ENCODE data around the gene CHRND. TPM values are rescaled to one million over a fixed set of nuclear protein-coding genes. Genes with fewer than 3 reads are reported as not detected.

Gene CHRND
- total and polyA plus RNA-seq, 2 of the 13 experiments (the other 11 are each of a cell fraction or from before 2014, with no cell fraction given), result 0.18 TPM; not detected in 1

GRCh38 chr2:232568161-232568560 lies 42.2 kb downstream of the CHRND start:
- WGBS (ENCODE audit: low lambda C conversion rate), result 97% methylated on average over 5 of the region's 5 CpGs
- no peak for FAIRE-seq
- H3K4me1 ChIP-seq (ENCODE audit: insufficient read depth, low read length), result peaks cover 8% of the 10 kb centered on the region
- H3K4me3 ChIP-seq (replicated peaks in 1 of 3; ENCODE audit: insufficient read depth in 1 of 3, low read depth in 2 of 3, low read length in 3 of 3), result no peak overlapping the region
- H3K27ac ChIP-seq (ENCODE audit: extremely low read length, insufficient read depth, low read length), result no peak overlapping the region
- no peaks in the 10 kb centered on the region for H3K27me3 ChIP-seq (ENCODE audit: control insufficient read depth in 1 of 2, insufficient read depth in 2 of 2, low read length in 2 of 2)
- in situ Hi-C loops (cut with HindIII; ENCODE audit: extremely low pct_ligation_motif_present, low pct_unique_long_range_greater_than_20kb), result no loop called here
- ChIA-PET POLR2A (interaction anchor here (1.7 kb wide), 1 partner anchor 18 kb away, joined by 5 read pairs; the partner anchor contains the start of genes EIF4E2 and TIGD1), CTCF (ENCODE audit: low intra/inter-chr PET ratio, low total read pairs) (no interaction called here)
- H4K20me1 ChIP-seq (ENCODE audit: insufficient read depth, low read length), result no peaks in the 10 kb centered on the region
- no peak overlapping the region for H3K4me2 ChIP-seq (ENCODE audit: low read depth, low read length)
- BruUV-seq (replicated peaks), result no TSS peak
- no peak for ATAC-seq
- H3K9me3 ChIP-seq (ENCODE audit: low read length), result no peaks in the 10 kb centered on the region
- peaks cover 43 to 78% of the 10 kb centered on the region in 2 experiments for H3K36me3 ChIP-seq (replicated peaks in 1 of 2; ENCODE audit: control insufficient read depth in 1 of 2, insufficient read depth in 2 of 2, low read length in 2 of 2)
- no peak for DNase-seq (ENCODE audit: low spot score)
- intact Hi-C loops (cut with micrococcal nuclease; ENCODE audit: unreplicated experiment), result no loop called here
- TF ChIP-seq ISL2 (CRISPR knock-in tag; IDR thresholded peaks at IDR 0.05) (no peak), RARA (CRISPR knock-in tag; IDR thresholded peaks at IDR 0.05) (no peak), MAFG (CRISPR knock-in tag; IDR thresholded peaks at IDR 0.05) (no peak), ZNF567 (CRISPR knock-in tag; IDR thresholded peaks at IDR 0.05; ENCODE audit: borderline replicate concordance) (no peak), ZSCAN21 (CRISPR knock-in tag; IDR thresholded peaks at IDR 0.05; ENCODE audit: borderline replicate concordance) (no peak)
- H2AFZ ChIP-seq (ENCODE audit: low read length), result no peak overlapping the region
- H3K9ac ChIP-seq (ENCODE audit: insufficient read depth, low read depth, low read length), result no peak overlapping the region
- no peaks in the 10 kb centered on the region for H3K79me2 ChIP-seq (ENCODE audit: insufficient read depth, low read length)

- DNase-seq (ENCODE audit: low spot score) (no peak), ATAC-seq (no peak), FAIRE-seq (no peak)
- H3K9ac ChIP-seq (ENCODE audit: insufficient read depth, low read depth, low read length), result no peak overlapping the region
- ChIA-PET POLR2A (interaction anchor here (1.7 kb wide), 1 partner anchor 19 kb away, joined by 5 read pairs; the partner anchor contains the start of genes EIF4E2 and TIGD1), CTCF (ENCODE audit: low intra/inter-chr PET ratio, low total read pairs) (no interaction called here)
- intact Hi-C loops (cut with micrococcal nuclease; ENCODE audit: unreplicated experiment), result no loop called here
- H3K4me3 ChIP-seq (replicated peaks in 1 of 3; ENCODE audit: insufficient read depth in 1 of 3, low read depth in 2 of 3, low read length in 3 of 3), result no peak overlapping the region
- no peak overlapping the region for H3K4me2 ChIP-seq (ENCODE audit: low read depth, low read length)
- no peaks in the 10 kb centered on the region for H3K27me3 ChIP-seq (ENCODE audit: control insufficient read depth in 1 of 2, insufficient read depth in 2 of 2, low read length in 2 of 2)
- BruUV-seq (replicated peaks), result no TSS peak
- H3K4me1 ChIP-seq (ENCODE audit: insufficient read depth, low read length), result peaks cover 22% of the 10 kb centered on the region
- H3K36me3 ChIP-seq (replicated peaks in 1 of 2; ENCODE audit: control insufficient read depth in 1 of 2, insufficient read depth in 2 of 2, low read length in 2 of 2), result peaks cover 40 to 70% of the 10 kb centered on the region in 2 experiments
- H3K9me3 ChIP-seq (ENCODE audit: low read length), result no peaks in the 10 kb centered on the region
- 98% methylated on average over 9 of the region's 9 CpGs for WGBS (ENCODE audit: low lambda C conversion rate)
- H2AFZ ChIP-seq (ENCODE audit: low read length), result no peak overlapping the region
- H3K27ac ChIP-seq (ENCODE audit: extremely low read length, insufficient read depth, low read length), result no peak overlapping the region
- in situ Hi-C loops (cut with HindIII; ENCODE audit: extremely low pct_ligation_motif_present, low pct_unique_long_range_greater_than_20kb), result no loop called here
- H4K20me1 ChIP-seq (ENCODE audit: insufficient read depth, low read length), result no peaks in the 10 kb centered on the region
- H3K79me2 ChIP-seq (ENCODE audit: insufficient read depth, low read length), result no peaks in the 10 kb centered on the region
- TF ChIP-seq ATF4 (CRISPR knock-in tag; IDR thresholded peaks at IDR 0.05) (no peak), ZNF17 (CRISPR knock-in tag; IDR thresholded peaks at IDR 0.05) (no peak), AHR (CRISPR knock-in tag; IDR thresholded peaks at IDR 0.05) (no peak), SMAD9 (CRISPR knock-in tag; IDR thresholded peaks at IDR 0.05) (no peak), NR2F1 (CRISPR knock-in tag; IDR thresholded peaks at IDR 0.05) (no peak), ZNF30 (CRISPR knock-in tag; IDR thresholded peaks at IDR 0.05) (no peak), NR2C2 (CRISPR knock-in tag; IDR thresholded peaks at IDR 0.05; ENCODE audit: borderline replicate concordance) (no peak), ZNF761 (CRISPR knock-in tag; conservative IDR thresholded peaks at IDR 0.05) (no peak), ZNF460 (CRISPR knock-in tag; IDR thresholded peaks at IDR 0.05; ENCODE audit: borderline replicate concordance) (no peak), ZNF232 (CRISPR knock-in tag; IDR thresholded peaks at IDR 0.05; ENCODE audit: borderline replicate concordance) (no peak), PHB2 (IDR thresholded peaks at IDR 0.05; ENCODE audit: partially characterized antibody) (no peak), GTF2F1 (IDR thresholded peaks at IDR 0.05; ENCODE audit: low read length) (no peak), TCF12 (IDR thresholded peaks at IDR 0.05) (no peak), TCF12 (CRISPR knock-in tag; IDR thresholded peaks at IDR 0.05) (no peak)
- TF ChIP-seq, protein P1, sequence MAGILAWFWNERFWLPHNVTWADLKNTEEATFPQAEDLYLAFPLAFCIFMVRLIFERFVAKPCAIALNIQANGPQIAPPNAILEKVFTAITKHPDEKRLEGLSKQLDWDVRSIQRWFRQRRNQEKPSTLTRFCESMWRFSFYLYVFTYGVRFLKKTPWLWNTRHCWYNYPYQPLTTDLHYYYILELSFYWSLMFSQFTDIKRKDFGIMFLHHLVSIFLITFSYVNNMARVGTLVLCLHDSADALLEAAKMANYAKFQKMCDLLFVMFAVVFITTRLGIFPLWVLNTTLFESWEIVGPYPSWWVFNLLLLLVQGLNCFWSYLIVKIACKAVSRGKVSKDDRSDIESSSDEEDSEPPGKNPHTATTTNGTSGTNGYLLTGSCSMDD (CRISPR knock-in tag; IDR thresholded peaks at IDR 0.05), result no peak
Observed at GRCh38 chr2:232569541-232569940, 43.6 kb downstream of the CHRND start.
